H9 (cell line): ENCODE results near the gene VCAN. TPM values are rescaled to one million over a fixed set of nuclear protein-coding genes. Genes with fewer than 3 reads are reported as not detected.

Source experiments
- DNase-seq: peaks from one replicate; pipeline ENCODE4 v3.0.0-alpha.2; 2017
- H2AFZ ChIP-seq: one replicate; pipeline ENCODE4 v1.6.1; 2013; ENCODE audit warnings: mild to moderate bottlenecking, low read length, control low read depth, moderate library complexity
- H2AK5ac ChIP-seq: 2 replicates; pipeline ENCODE4 v1.6.1; 2013; ENCODE audit warnings: low read length, control low read depth, mixed read lengths; ENCODE audit not compliant: insufficient read length
- H2BK120ac ChIP-seq: one replicate; pipeline ENCODE4 v1.6.1; 2013; ENCODE audit warnings: low read depth, mild to moderate bottlenecking, low read length, control low read depth, inconsistent platforms; ENCODE audit not compliant: poor library complexity, severe bottlenecking
- H2BK12ac ChIP-seq: 2 replicates; pipeline ENCODE4 v1.6.1; 2013; ENCODE audit warnings: low read length, control low read depth, mixed read lengths, low read depth; ENCODE audit not compliant: insufficient read length
- H2BK15ac ChIP-seq: 2 replicates; pipeline ENCODE4 v1.6.1; 2013; ENCODE audit warnings: low read depth, low read length, control low read depth
- H2BK20ac ChIP-seq: one replicate; pipeline ENCODE4 v1.6.1; 2013; ENCODE audit warnings: low read depth, mild to moderate bottlenecking, low read length, control low read depth, inconsistent platforms; ENCODE audit not compliant: poor library complexity, severe bottlenecking
- H2BK5ac ChIP-seq: 2 replicates; pipeline ENCODE4 v1.6.1; 2013; ENCODE audit warnings: low read length, control low read depth, mixed read lengths; ENCODE audit not compliant: insufficient read length
- H3K14ac ChIP-seq: 2 replicates; pipeline ENCODE4 v1.6.1; 2013; ENCODE audit warnings: low read length, control low read depth; ENCODE audit not compliant: insufficient read depth
- H3K18ac ChIP-seq: 2 replicates; pipeline ENCODE4 v1.6.1; 2013; ENCODE audit warnings: low read depth, mild to moderate bottlenecking, mixed read lengths, low read length, control low read depth; ENCODE audit not compliant: insufficient read length
- H3K23ac ChIP-seq: 2 replicates; pipeline ENCODE4 v1.6.1; 2013; ENCODE audit warnings: low read length, control low read depth, mixed read lengths, low read depth; ENCODE audit not compliant: insufficient read length
- H3K23me2 ChIP-seq: 2 replicates; pipeline ENCODE4 v1.6.1; 2013; ENCODE audit warnings: low read depth, mild to moderate bottlenecking, mixed read lengths, low read length, control low read depth; ENCODE audit not compliant: insufficient read length, poor library complexity, severe bottlenecking
- H3K27ac ChIP-seq: 2 replicates; pipeline ENCODE4 v1.5.1; 2013; ENCODE audit warnings: low read length, control low read depth, mixed read lengths, low read depth; ENCODE audit not compliant: insufficient read length
- H3K27me3 ChIP-seq: 2 replicates; pipeline ENCODE4 v1.6.1; 2013; ENCODE audit warnings: low read length, control low read depth, inconsistent platforms; ENCODE audit not compliant: insufficient read depth
- H3K4ac ChIP-seq: 2 replicates; pipeline ENCODE4 v1.6.1; 2013; ENCODE audit warnings: low read depth, mild to moderate bottlenecking, control low read depth, inconsistent platforms, low read length, moderate library complexity
- H3K4me1 ChIP-seq: 2 replicates; pipeline ENCODE4 v1.6.1; 2013; ENCODE audit warnings: low read length, control low read depth, inconsistent platforms; ENCODE audit not compliant: insufficient read depth
- H3K4me2 ChIP-seq: 2 replicates; pipeline ENCODE4 v1.6.1; 2013; ENCODE audit warnings: low read length, control low read depth, mixed read lengths; ENCODE audit not compliant: insufficient read length, insufficient read depth
- H3K56ac ChIP-seq: 2 replicates; pipeline ENCODE4 v1.6.1; 2013; ENCODE audit warnings: low read depth, mild to moderate bottlenecking, mixed read lengths, low read length, control low read depth; ENCODE audit not compliant: insufficient read length
- H3K79me1 ChIP-seq: 2 replicates; pipeline ENCODE4 v1.6.1; 2013; ENCODE audit warnings: low read depth, mild to moderate bottlenecking, moderate library complexity, low read length, control low read depth, inconsistent platforms; ENCODE audit not compliant: insufficient read depth, poor library complexity, severe bottlenecking
- H3K79me2 ChIP-seq: 2 replicates; pipeline ENCODE4 v1.6.1; 2013; ENCODE audit warnings: low read length, control low read depth, inconsistent platforms; ENCODE audit not compliant: insufficient read depth
- H3K9ac ChIP-seq: 2 replicates; pipeline ENCODE4 v1.6.1; 2013; ENCODE audit warnings: low read length, control low read depth, mixed read lengths; ENCODE audit not compliant: insufficient read length; ENCODE audit errors: extremely low read depth
- H3K9me3 ChIP-seq: one replicate; pipeline ENCODE4 v1.6.1; 2013; ENCODE audit warnings: low read depth, low read length, inconsistent platforms; ENCODE audit not compliant: control insufficient read depth
- H3T11ph ChIP-seq: one replicate; pipeline ENCODE4 v1.6.1; 2013; ENCODE audit warnings: mild to moderate bottlenecking, low read length, control low read depth, inconsistent platforms
- H4K20me1 ChIP-seq: one replicate; pipeline ENCODE4 v1.6.1; 2013; ENCODE audit not compliant: control insufficient read depth, insufficient read length, insufficient read depth
- H4K5ac ChIP-seq: 2 replicates; pipeline ENCODE4 v1.6.1; 2013; ENCODE audit warnings: low read depth, mild to moderate bottlenecking, mixed read lengths, low read length, control low read depth; ENCODE audit not compliant: insufficient read length
- H4K8ac ChIP-seq: replicated peaks from 2 replicates; pipeline ENCODE4 v1.6.1; 2013; ENCODE audit warnings: low read length, control low read depth, mixed read lengths, low read depth; ENCODE audit not compliant: insufficient read length
- H4K91ac ChIP-seq: 2 replicates; pipeline ENCODE4 v1.6.1; 2013; ENCODE audit warnings: low read depth, mild to moderate bottlenecking, moderate library complexity, mixed read lengths, low read length, control low read depth; ENCODE audit not compliant: insufficient read length
- H3K27ac Mint-ChIP-seq, 3 experiments: 2 replicates in 2 of 3; 3 replicates in 1 of 3; pipeline ENCODE4 v1.8.0; 2020 to 2021; ENCODE audit warnings: mixed read lengths in 3 of 3, mild to moderate bottlenecking in 1 of 3, moderate library complexity in 1 of 3
- H3K27me3 Mint-ChIP-seq: 2 replicates; pipeline ENCODE4 v1.8.0; 2021; ENCODE audit warnings: low read depth, mild to moderate bottlenecking, moderate library complexity, mixed read lengths
- H3K36me3 Mint-ChIP-seq, 3 experiments: 2 replicates in 2 of 3; 3 replicates in 1 of 3; pipeline ENCODE4 v1.8.0; 2020 to 2021; ENCODE audit warnings: low read depth in 3 of 3, mixed read lengths in 3 of 3; ENCODE audit not compliant: insufficient read depth in 1 of 3
- H3K4me1 Mint-ChIP-seq, 2 experiments: 2 replicates each; pipeline ENCODE4 v1.8.0; 2020; ENCODE audit warnings: mixed read lengths in 2 of 2
- H3K4me3 Mint-ChIP-seq, 2 experiments: 2 replicates in 1 of 2; 3 replicates in 1 of 2; pipeline ENCODE4 v1.8.0; 2020 to 2021; ENCODE audit warnings: mild to moderate bottlenecking in 2 of 2, mixed read lengths in 2 of 2, moderate library complexity in 1 of 2
- H3K9me3 Mint-ChIP-seq, 2 experiments: 2 replicates in 1 of 2; 3 replicates in 1 of 2; pipeline ENCODE4 v1.8.0; 2020; ENCODE audit warnings: mild to moderate bottlenecking in 2 of 2, mixed read lengths in 2 of 2, moderate library complexity in 1 of 2
- WGBS: extraction: QIAGEN DNeasy Blood & Tissue Kit; methylation state at CpG from one replicate; pipeline ENCODE4 v1.1.7; 2013; ENCODE audit warnings: missing lambda C conversion rate, low lambda C conversion rate, mixed read lengths; ENCODE audit not compliant: insufficient read length; ENCODE audit errors: extremely low coverage; 5-methylcytosine and 5-hydroxymethylcytosine counted together
- total RNA-seq: library from RNA; stranded (reverse); gene quantifications from 2 replicates; pipeline ENCODE4 v1.2.1, GENCODE V29; 2021
- TF ChIP-seq, protein P1 (sequence below): fragments of 200-600 bp; sonication (generic); conservative IDR thresholded peaks from 3 replicates; pipeline ENCODE4 v1.8.0; 2021; ENCODE audit warnings: antibody characterized with exemption, mild to moderate bottlenecking

VCAN gene
- total RNA-seq, 1 experiment from 2014 or later = 278 TPM

DNA sequence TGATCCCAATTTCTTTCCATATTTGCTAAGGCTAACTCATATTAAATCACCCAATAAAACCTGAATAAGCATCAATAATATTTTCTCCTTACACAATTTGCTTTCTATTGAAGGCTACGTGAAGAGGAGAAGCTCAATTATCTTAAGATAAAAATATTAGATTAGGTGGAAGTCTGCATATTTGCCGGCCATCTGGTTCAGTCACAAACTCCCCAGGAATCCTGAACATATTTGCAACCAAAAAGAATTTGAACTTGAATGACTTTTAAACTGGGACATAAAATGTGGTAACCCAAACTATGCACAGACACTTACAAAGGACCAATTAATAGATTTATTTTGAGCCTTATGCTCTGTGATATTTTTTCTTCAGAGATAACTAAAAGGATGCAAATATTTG, 156.8 kb downstream of the VCAN start:
- H4K20me1 ChIP-seq = no peaks in the 10 kb centered on the region
- H3K79me2 ChIP-seq = no peaks in the 10 kb centered on the region
- no peak overlapping the region for H4K8ac ChIP-seq
- no peak for DNase-seq
- H3T11ph ChIP-seq = no peak overlapping the region
- no peak overlapping the region for H3K23ac ChIP-seq
- H3K56ac ChIP-seq = no peak overlapping the region
- Mint-ChIP-seq H3K36me3 (no peaks in the 10 kb centered on the region; a peak in 1 of 7 replicates), H3K4me3 (no peak overlapping the region), H3K9me3 (no peaks in the 10 kb centered on the region; a peak in 2 of 5 replicates), H3K4me1 (peaks cover 10 to 13% of the 10 kb centered on the region in 2 experiments), H3K27me3 (no peaks in the 10 kb centered on the region), H3K27ac (no peak overlapping the region)
- H2BK12ac ChIP-seq = no peak overlapping the region
- H3K18ac ChIP-seq = no peak overlapping the region
- H4K91ac ChIP-seq = no peak overlapping the region
- H2BK20ac ChIP-seq = no peak overlapping the region
- no peak overlapping the region for H2BK120ac ChIP-seq
- H3K79me1 ChIP-seq = no peaks in the 10 kb centered on the region
- H2AFZ ChIP-seq = no peak overlapping the region
- no peak overlapping the region for H3K9ac ChIP-seq
- no peaks in the 10 kb centered on the region for H3K9me3 ChIP-seq
- no peaks in the 10 kb centered on the region for H3K23me2 ChIP-seq
- H3K27me3 ChIP-seq = no peaks in the 10 kb centered on the region
- H3K27ac ChIP-seq = no peak overlapping the region
- no peak overlapping the region for H2AK5ac ChIP-seq
- H4K5ac ChIP-seq = no peak overlapping the region
- TF ChIP-seq, protein P1, sequence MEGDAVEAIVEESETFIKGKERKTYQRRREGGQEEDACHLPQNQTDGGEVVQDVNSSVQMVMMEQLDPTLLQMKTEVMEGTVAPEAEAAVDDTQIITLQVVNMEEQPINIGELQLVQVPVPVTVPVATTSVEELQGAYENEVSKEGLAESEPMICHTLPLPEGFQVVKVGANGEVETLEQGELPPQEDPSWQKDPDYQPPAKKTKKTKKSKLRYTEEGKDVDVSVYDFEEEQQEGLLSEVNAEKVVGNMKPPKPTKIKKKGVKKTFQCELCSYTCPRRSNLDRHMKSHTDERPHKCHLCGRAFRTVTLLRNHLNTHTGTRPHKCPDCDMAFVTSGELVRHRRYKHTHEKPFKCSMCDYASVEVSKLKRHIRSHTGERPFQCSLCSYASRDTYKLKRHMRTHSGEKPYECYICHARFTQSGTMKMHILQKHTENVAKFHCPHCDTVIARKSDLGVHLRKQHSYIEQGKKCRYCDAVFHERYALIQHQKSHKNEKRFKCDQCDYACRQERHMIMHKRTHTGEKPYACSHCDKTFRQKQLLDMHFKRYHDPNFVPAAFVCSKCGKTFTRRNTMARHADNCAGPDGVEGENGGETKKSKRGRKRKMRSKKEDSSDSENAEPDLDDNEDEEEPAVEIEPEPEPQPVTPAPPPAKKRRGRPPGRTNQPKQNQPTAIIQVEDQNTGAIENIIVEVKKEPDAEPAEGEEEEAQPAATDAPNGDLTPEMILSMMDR = no peak
- no peak overlapping the region for H2BK5ac ChIP-seq
- H2BK15ac ChIP-seq = no peak overlapping the region
- no peak overlapping the region for H3K4me2 ChIP-seq
- WGBS = no CpG with 5 or more reads among the region's 2 CpGs
- H3K4me1 ChIP-seq = no peaks in the 10 kb centered on the region; the same call in 1 of the 2 replicates
- H3K14ac ChIP-seq = no peak overlapping the region
- H3K4ac ChIP-seq = no peak overlapping the region

Other genes starting within 250 kb of the VCAN start
- gene HAPLN1, start 249.1 kb downstream of the VCAN start, total RNA-seq = 0.22 and 0.72 TPM in 2 replicates